Stimulated activated CD8-positive, alpha-beta memory T cell treated with anti-CD3 and anti-CD28 coated beads, Interleukin-15, amount 100 ng/mL, for 1 hour (primary cell): ENCODE measurements around the gene FRAS1.
"Not testable (repeated sequence)": the region's sequence is repeated elsewhere in the genome, so short reads cannot be mapped to it uniquely, and the experiment has no call there.

Source experiments
- DNase-seq: peaks from one replicate; pipeline ENCODE4 v3.0.0-alpha.2; 2020; ENCODE audit warnings: low read depth

FRAS1 gene

GRCh38 chr4:78058591-78059523 is 1.7 kb downstream of the FRAS1 start:
- DNase-seq, result no peak

DNA sequence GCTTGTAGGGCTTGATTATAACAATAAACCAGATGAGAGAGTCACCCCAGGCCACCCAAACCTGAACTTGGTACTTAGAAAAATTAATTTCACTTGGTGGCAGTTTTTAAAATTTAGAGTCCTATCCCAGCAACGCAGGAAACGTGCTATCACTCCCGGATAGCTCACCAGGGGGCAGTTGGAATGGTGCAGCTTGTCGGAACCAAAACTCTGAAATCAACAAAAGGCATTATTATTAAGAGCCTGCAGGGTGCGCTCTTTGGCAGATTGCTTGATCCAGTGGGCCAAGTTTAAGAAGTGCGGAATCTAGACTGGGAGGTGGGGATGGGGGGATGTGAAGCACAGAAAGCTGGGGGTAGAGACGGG is 2.4 kb downstream of the FRAS1 start:
- DNase-seq, result no peak

DNA sequence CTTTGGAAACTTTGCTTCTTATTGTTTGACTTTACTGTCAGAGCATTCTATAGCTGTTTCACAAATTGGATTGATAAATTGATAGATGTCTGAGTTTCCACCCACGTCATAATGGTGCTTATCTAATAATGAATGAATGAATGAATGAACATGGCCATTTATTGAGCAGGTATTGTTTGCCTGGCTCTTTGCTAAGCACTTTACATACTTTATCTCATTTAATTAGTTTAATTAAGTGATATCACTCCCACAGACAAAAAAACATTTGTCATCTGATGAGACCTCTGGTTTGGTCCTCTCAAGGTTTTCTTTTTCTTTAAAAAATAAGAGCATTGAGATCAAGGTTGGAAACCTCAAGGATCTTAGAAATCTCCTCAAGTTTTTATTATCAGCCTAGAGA is 2.8 kb downstream of the FRAS1 start:
- DNase-seq, result no peak

GRCh38 chr4:78061939-78062570 is 4.9 kb downstream of the FRAS1 start:
- no peak for DNase-seq

DNA sequence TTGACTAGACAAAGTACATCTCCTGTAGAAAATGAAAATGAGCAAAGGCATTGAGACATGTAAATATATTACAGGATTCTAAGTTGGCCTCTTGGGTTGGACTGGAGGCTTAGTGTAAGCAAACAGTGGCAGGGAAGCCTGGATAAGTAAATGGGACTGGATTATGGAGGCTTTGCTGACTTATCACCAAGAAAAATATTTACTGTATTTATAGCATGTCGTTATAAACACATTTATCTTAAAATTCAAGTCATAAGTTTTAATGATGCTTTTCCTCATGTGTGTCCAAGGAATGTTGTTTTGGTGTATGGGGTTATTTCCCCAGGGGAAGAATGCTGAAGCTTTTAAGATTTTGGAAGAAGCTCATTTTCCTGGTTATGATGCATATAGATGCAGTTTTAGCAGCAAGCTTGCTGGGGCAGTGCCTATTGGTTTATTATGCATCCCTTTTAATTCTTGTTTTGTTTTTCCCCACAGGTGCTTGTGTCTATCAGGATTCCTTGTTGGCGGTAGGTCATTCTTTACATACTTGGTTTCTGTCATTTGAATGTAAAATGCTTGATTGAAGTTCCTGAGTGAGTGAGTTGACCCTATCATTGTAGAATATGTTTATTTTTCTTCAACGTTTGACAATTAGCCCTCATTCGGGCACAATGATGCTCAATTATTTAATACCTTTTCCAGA is 8.5 kb downstream of the FRAS1 start:
- DNase-seq, result no peak

GRCh38 chr4:78068481-78068880 is 11.4 kb downstream of the FRAS1 start:
- no peak for DNase-seq

DNA sequence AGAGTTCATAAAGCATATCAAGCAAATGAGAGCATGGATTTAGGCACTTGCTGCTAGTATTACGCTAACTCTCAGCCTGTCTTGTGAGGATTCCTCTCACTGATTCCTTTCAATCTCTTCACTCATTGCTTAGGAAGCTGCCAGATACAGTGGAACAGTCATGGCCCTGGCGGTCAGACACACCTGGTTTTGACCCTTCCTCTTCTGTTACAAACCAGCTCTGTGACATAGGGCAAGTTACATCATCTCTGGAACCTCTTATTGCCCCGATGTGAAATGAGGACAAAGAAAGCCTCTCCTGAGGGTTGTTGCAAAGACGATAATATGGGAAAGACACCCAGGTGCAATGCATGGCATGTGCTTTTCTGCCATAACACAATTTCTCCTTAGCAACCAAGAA is 12.2 kb downstream of the FRAS1 start:
- no peak for DNase-seq

GRCh38 chr4:78069859-78070258 is 12.7 kb downstream of the FRAS1 start:
- no peak for DNase-seq

DNA sequence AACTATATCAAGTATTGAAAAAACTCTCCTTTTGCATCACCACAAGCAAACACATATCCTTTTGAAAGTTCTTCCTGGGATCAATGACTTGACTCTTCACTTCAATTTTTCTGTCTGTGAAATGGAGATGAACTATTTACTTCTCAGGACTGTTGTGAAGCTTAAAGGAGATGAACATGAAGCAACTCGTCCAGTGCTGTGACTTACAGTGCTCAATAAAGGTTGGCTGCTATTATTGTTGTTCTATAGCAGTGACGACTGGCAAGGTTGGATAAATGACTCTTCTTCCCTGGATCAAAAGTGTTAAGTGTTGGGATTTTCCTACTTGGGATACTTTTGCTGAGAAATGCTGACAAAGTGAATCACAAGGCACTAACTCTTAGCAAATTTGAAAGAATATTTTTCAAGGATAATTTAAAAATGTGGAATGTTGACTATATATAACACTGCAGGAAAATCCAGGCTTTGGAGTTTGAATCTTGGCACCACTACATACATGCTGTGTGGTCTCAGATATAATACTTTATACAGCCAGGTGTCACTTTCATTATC is 13.7 kb downstream of the FRAS1 start:
- no peak for DNase-seq

DNA sequence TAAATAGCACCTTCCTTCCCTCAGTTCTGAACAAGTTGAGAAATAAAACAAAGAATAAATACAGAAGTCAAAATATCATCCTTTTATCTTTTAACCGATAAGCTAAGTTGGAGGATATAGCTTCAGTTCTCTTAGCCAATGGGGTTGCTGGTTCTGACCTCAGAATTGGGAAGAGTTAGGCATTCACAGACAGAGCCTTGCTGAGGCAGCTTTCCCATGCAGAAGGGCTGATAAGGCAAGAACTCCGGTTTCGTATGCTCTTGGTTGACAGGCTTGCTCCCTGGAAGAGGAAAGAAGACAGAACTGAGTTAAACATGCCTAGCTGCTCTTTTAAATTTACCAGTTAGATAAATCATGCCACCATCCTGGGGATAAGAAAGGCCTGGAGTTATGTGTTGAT is 17.6 kb downstream of the FRAS1 start:
- DNase-seq, result no peak

DNA sequence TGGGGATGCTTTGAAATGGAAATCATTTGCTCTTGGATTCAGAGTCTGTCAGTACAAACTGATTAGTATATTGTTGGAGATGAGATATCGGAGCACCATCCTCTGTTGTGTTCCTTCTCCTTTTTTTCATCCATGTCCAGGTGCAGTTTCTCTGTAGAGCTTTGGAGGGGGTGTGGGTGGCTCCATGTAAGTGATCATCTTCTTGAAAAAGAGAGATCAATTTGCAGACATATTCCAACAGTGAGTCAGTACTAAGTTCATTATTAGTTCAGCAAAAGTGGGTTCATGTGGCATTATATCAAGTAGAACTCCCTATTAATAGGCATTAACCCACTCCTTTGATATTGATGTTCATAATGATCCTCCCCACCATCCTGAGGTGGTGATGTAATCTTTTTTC is 18.9 kb downstream of the FRAS1 start:
- DNase-seq, result no peak

GRCh38 chr4:78078101-78078500 is 21.0 kb downstream of the FRAS1 start:
- DNase-seq, result no peak

DNA sequence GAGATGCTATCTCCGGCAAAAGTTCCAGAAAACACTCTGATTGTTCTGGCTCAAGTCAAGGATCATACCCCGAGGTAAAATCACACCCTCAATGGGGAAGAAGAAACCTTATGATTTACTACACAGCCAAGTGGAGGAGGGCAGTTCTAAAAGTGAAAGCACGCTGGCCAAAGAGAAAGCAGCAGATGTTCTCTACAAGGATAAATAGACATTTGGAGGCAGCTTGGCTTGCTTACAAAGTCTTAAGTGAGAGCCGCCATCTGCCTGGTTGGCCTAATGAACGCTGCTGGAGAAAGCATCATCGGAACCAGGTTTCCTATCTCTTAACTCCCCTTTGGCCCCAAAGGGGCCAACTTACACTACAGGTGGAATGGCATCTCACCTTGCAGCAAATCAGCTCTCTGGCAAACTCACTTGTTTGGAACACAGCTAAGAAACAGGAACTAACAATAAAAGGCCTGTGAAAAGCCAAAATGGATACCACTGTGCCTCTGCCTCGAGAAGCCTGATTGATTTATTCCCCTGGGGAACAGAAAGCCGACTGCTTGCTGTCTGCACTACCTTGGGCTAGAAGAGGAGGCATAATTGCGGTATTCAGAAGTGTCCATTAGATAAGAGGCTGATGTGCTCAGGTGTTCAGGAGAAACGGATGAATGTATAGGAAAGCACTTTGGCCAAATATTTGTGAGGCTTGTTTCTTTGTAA is 22.8 kb downstream of the FRAS1 start:
- no peak for DNase-seq

- no peak for DNase-seq
Measured at GRCh38 chr4:78081541-78081940, 24.4 kb downstream of the FRAS1 start.

DNA sequence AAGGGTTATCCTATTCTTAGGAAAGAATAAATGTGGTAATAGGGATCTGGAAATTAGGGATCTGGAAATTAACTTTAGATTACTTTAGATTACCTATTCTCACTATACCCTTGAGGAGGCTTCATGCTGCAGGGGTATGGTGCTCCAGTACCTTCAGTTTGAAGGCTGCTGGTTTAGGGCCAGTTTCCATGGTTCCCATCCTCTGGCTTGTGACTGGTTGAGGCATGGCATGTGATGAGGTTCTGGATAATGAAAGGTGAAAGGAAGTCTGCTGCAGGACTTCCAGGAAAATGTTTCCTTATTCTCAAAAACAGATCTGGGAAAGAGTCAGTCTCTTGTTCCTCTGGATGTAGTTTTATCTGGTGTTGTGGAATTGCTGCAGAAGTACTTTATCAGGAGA is 25.9 kb downstream of the FRAS1 start:
- no peak for DNase-seq

DNA sequence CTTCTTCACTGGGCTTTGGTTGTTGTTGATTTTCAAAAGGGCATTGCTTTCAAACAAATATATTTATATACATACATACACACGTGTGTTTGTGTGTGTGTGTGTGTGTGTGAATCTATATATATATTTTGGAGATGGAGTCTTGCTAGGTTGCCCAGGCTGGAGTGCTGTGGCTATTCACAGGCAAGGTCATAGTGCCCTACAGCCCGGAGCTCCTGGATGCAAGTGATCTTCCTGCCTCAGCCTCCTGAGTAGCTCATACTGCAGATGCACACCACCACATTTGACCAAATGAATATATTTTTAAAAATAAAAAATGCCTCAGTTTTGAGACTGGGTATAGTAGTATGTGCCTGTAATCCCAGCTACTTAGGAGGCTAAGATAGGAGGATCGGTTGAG is 34.4 kb downstream of the FRAS1 start:
- no peak for DNase-seq

DNA sequence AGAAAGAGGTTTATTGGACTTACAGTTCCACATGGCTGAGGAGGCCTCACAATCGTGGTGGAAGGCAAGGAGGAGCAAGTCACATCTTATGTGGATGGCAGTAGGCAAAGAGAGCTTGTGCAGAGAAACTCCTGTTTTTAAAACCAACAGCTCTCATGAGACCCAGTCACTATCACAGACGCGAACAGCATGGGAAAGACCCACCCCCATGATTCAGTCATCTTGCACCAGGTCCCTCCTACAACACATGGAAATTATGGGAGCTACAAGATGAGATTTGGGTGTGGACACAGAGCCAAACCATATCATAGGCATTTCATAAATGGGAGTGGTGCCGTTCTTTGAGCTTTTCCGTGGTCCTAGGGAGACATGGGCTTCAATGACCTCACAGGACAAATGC is 35.2 kb downstream of the FRAS1 start:
- DNase-seq, result not testable (repeated sequence)

- DNase-seq, result no peak
Measured at GRCh38 chr4:78092850-78093249, 35.7 kb downstream of the FRAS1 start.

- no peak for DNase-seq
Measured at GRCh38 chr4:78095081-78095480, 38.0 kb downstream of the FRAS1 start.

DNA sequence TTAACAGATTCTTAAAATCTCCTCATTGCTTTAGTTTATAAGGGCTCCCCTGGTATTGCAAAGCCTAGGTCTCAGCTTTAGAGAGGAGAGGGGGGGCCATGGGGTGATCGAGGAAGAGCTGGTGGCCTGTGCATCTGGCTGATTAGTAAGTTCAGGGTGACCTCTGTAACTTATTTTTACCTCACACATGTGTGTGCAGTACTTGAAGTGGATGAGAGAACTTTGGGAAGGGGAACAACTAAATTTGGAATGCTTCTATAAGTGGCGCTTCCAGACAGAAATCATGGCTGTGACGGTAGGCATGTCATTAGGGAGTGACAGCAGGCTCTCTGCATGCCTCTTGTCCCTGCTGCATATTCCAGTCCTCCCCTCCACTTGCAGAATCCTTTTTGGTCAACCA is 41.9 kb downstream of the FRAS1 start:
- DNase-seq, result no peak

DNA sequence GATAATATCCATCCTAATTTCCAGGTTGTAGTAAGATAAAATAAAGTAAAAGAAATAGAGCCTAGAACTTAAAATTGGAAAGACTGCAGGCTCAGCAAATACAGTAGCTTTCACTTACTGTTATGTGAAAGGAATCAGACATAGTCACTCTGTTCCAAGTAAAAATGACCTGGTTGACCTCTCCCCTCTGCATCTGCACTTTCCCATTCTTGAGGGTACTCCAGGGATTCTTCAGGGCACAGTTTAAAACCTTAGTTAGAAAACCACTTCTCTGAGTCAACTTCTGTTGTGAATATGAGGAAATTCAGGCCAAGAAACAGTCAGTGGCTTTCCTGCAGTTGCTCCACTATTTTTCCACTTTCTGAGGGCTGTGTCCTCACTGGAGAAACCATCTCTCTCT is 42.9 kb downstream of the FRAS1 start:
- DNase-seq, result no peak

DNA sequence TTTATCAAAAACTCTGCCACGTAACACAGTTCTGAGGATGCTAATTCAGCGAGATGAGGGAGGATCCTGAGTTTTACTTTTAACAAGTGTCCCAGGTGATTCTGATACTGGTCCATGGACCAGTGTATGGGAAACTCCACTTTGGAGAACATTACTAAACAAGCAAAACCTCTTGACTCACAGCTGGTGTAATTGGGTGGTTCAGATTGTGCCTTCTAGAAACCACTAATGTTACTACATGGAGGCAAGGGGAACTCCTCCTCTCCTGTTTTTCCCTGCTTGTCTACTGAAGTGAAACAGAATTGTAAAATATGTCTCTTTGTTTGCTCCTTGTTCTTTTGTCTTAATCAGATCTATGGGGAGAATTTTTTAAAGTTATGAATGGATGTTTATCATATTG is 62.6 kb downstream of the FRAS1 start:
- DNase-seq, result no peak
